ENCODE data around the gene RTRAF. TPM values are rescaled to one million over a fixed set of nuclear protein-coding genes. Genes with fewer than 3 reads are reported as not detected.

The RTRAF gene
- total and polyA plus RNA-seq, 8 donors: 126 to 325 (median 268) TPM

- ATAC-seq: no peak
- H3K27me3 ChIP-seq: no peaks in the 10 kb centered on the region
- peaks cover 0 to 4% of the 10 kb centered on the region in 2 donors for H3K9me3 ChIP-seq
- TF ChIP-seq, protein P1, sequence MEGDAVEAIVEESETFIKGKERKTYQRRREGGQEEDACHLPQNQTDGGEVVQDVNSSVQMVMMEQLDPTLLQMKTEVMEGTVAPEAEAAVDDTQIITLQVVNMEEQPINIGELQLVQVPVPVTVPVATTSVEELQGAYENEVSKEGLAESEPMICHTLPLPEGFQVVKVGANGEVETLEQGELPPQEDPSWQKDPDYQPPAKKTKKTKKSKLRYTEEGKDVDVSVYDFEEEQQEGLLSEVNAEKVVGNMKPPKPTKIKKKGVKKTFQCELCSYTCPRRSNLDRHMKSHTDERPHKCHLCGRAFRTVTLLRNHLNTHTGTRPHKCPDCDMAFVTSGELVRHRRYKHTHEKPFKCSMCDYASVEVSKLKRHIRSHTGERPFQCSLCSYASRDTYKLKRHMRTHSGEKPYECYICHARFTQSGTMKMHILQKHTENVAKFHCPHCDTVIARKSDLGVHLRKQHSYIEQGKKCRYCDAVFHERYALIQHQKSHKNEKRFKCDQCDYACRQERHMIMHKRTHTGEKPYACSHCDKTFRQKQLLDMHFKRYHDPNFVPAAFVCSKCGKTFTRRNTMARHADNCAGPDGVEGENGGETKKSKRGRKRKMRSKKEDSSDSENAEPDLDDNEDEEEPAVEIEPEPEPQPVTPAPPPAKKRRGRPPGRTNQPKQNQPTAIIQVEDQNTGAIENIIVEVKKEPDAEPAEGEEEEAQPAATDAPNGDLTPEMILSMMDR (IDR thresholded peaks at IDR 0.05): no peak
- H3K36me3 ChIP-seq: no peaks in the 10 kb centered on the region
- no peak overlapping the region for H3K27ac ChIP-seq
- no peak for DNase-seq
- intact Hi-C loops (cut with DNase I): no loop called here
- H3K4me3 ChIP-seq: no peak overlapping the region
- H3K4me1 ChIP-seq: no peaks in the 10 kb centered on the region
Observed at GRCh38 chr14:51959928-51960327, 29.4 kb upstream of the RTRAF start.

GRCh38 chr14:51960866-51961265 lies 28.5 kb upstream of the RTRAF start:
- Histone ChIP-seq H3K27me3 (no peaks in the 10 kb centered on the region), H3K4me3 (no peak overlapping the region), H3K4me1 (no peaks in the 10 kb centered on the region), H3K9me3 (peaks cover 0 to 4% of the 10 kb centered on the region in 2 donors), H3K27ac (no peak overlapping the region), H3K36me3 (no peaks in the 10 kb centered on the region)
- TF ChIP-seq, protein P1 (IDR thresholded peaks at IDR 0.05): no peak
- intact Hi-C loops (cut with DNase I): no loop called here
- DNase-seq: no peak
- ATAC-seq: no peak

DNA sequence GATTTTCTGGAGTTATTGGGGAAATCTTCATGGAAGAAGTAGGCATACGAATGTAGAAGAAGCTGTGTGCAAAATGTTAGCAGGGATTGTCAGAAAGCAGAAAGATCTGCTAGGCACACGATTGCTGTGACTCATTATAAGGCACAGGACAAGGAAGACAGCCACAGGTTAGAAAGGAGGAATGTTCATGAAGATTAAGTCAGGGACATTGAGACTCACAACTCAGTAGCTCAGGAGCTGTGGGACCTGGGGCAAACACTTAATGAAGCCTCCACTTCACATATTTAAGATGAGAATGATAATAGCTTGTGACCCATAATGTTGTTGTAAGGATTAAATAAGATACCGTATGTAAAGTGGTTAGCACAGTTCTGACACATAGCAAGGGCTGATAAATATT lies 26.6 kb upstream of the RTRAF start:
- Histone ChIP-seq H3K36me3 (no peaks in the 10 kb centered on the region), H3K4me3 (no peak overlapping the region), H3K27ac (peak overlapping the region in 1 of 2 donors; percentile 4), H3K27me3 (no peaks in the 10 kb centered on the region), H3K4me1 (no peaks in the 10 kb centered on the region), H3K9me3 (peaks cover 0 to 4% of the 10 kb centered on the region in 2 donors)
- DNase-seq (no peak), ATAC-seq (no peak)
- TF ChIP-seq, protein P1 (IDR thresholded peaks at IDR 0.05): no peak
- intact Hi-C loops (cut with DNase I): no loop called here

DNA sequence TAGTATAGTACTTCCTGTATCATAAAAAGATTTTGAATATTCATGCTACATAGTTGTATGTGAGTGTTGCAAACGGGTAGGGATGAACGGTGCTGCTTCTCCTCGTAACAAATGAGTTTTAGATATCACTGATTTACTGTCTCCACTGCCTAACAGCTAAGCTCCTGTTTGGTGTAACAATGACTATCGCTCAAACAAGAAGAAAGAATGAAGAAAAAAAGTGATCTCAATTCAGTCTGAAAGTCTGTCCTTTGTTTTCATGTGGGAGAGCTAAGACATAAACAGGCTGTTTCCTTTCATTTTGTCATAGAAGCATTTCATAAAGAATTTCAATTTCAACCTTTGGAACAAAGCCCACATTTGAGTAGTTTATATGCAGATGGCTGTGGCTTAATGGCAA lies 26.1 kb upstream of the RTRAF start:
- TF ChIP-seq, protein P1 (IDR thresholded peaks at IDR 0.05): no peak
- ATAC-seq: no peak
- intact Hi-C loops (cut with DNase I): no loop called here
- Histone ChIP-seq H3K9me3 (peaks cover 0 to 4% of the 10 kb centered on the region in 2 donors), H3K4me1 (no peaks in the 10 kb centered on the region), H3K27me3 (no peaks in the 10 kb centered on the region), H3K4me3 (no peak overlapping the region), H3K36me3 (no peaks in the 10 kb centered on the region), H3K27ac (peak overlapping the region; percentile 4 to 10)
- DNase-seq: peak in 2 of 4 donors; percentile 70 to 77

- ATAC-seq (no peak), DNase-seq (no peak)
- Histone ChIP-seq H3K27me3 (no peaks in the 10 kb centered on the region), H3K4me1 (no peaks in the 10 kb centered on the region), H3K9me3 (no peaks in the 10 kb centered on the region), H3K27ac (no peak overlapping the region), H3K4me3 (no peak overlapping the region), H3K36me3 (no peaks in the 10 kb centered on the region)
- TF ChIP-seq, protein P1 (IDR thresholded peaks at IDR 0.05): no peak
- intact Hi-C loops (cut with DNase I): no loop called here
Observed at GRCh38 chr14:51967521-51967920, 21.8 kb upstream of the RTRAF start.

All from left lung (tissue), 10 donors.